ENCODE measurements around the gene ZNF280D. TPM values are rescaled to one million over a fixed set of nuclear protein-coding genes. Genes with fewer than 3 reads are reported as not detected.

Gene ZNF280D
- total and polyA plus RNA-seq, 2 of the 13 experiments (the other 11 are each of a cell fraction or from before 2014, with no cell fraction given) = 7.1 to 11.9 TPM

- DNase-seq (ENCODE audit: low spot score) (no peak), FAIRE-seq (no peak), ATAC-seq (no peak)
- 92% methylated on average over 2 of the region's 2 CpGs for WGBS (ENCODE audit: low lambda C conversion rate)
- H3K79me2 ChIP-seq (ENCODE audit: insufficient read depth, low read length) = no peaks in the 10 kb centered on the region
- intact Hi-C loops (cut with micrococcal nuclease; ENCODE audit: unreplicated experiment) = no loop called here
- H3K9ac ChIP-seq (ENCODE audit: insufficient read depth, low read depth, low read length) = no peak overlapping the region
- ChIA-PET CTCF (ENCODE audit: low intra/inter-chr PET ratio, low total read pairs) (no interaction called here), POLR2A (no interaction called here)
- H3K36me3 ChIP-seq (replicated peaks in 1 of 2; ENCODE audit: control insufficient read depth in 1 of 2, insufficient read depth in 2 of 2, low read length in 2 of 2) = no peaks in the 10 kb centered on the region
- H3K4me1 ChIP-seq (ENCODE audit: insufficient read depth, low read length) = peaks cover 6% of the 10 kb centered on the region
- no peak overlapping the region for H2AFZ ChIP-seq (ENCODE audit: low read length)
- no peaks in the 10 kb centered on the region for H4K20me1 ChIP-seq (ENCODE audit: insufficient read depth, low read length)
- no peak overlapping the region for H3K4me3 ChIP-seq (replicated peaks in 1 of 3; ENCODE audit: insufficient read depth in 1 of 3, low read depth in 2 of 3, low read length in 3 of 3)
- BruUV-seq (replicated peaks) = no TSS peak
- in situ Hi-C loops (cut with HindIII; ENCODE audit: extremely low pct_ligation_motif_present, low pct_unique_long_range_greater_than_20kb) = no loop called here
- H3K9me3 ChIP-seq (ENCODE audit: low read length) = no peaks in the 10 kb centered on the region
- H3K27ac ChIP-seq (ENCODE audit: extremely low read length, insufficient read depth, low read length) = no peak overlapping the region
- TF ChIP-seq ZNF451 (CRISPR knock-in tag; IDR thresholded peaks at IDR 0.05) (no peak), SMAD3 (CRISPR knock-in tag; IDR thresholded peaks at IDR 0.05) (no peak), IKZF1 (IDR thresholded peaks at IDR 0.05) (no peak), SRF (IDR thresholded peaks at IDR 0.05; ENCODE audit: low read depth, low read length) (no peak), ZBTB46 (CRISPR knock-in tag; IDR thresholded peaks at IDR 0.05; ENCODE audit: borderline replicate concordance) (no peak), ZSCAN5A (CRISPR knock-in tag; IDR thresholded peaks at IDR 0.05; ENCODE audit: borderline replicate concordance) (no peak), ZNF263 (CRISPR knock-in tag; IDR thresholded peaks at IDR 0.05) (no peak), ZNF713 (CRISPR knock-in tag; IDR thresholded peaks at IDR 0.05) (no peak), ZBTB2 (CRISPR knock-in tag; IDR thresholded peaks at IDR 0.05; ENCODE audit: low read depth) (no peak)
- H3K4me2 ChIP-seq (ENCODE audit: low read depth, low read length) = no peak overlapping the region
- H3K27me3 ChIP-seq (ENCODE audit: control insufficient read depth in 1 of 2, insufficient read depth in 2 of 2, low read length in 2 of 2) = no peaks in the 10 kb centered on the region
Observed at GRCh38 chr15:56659197-56659596, 74.1 kb downstream of the ZNF280D start.
